Measurements from ENCODE around the gene NCOA6. TPM values are rescaled to one million over a fixed set of nuclear protein-coding genes. Genes with fewer than 3 reads are reported as not detected.
"Not testable (repeated sequence)": the region's sequence is repeated elsewhere in the genome, so short reads cannot be mapped to it uniquely, and the experiment has no call there.

The NCOA6 gene
- total RNA-seq, 4 donors from 2014 or later = 3.1 to 39.2 (median 10.5) TPM

GRCh38 chr20:34729416-34729815, 96.0 kb downstream of the NCOA6 start:
- intact Hi-C loops (cut with DNase I; ENCODE audit: low total_unique reads) = no loop called here
- Histone ChIP-seq H3K27ac (no peak overlapping the region), H3K4me1 (no peaks in the 10 kb centered on the region), H3K4me3 (no peak overlapping the region), H3K9me3 (no peaks in the 10 kb centered on the region), H3K27me3 (no peaks in the 10 kb centered on the region), H3K36me3 (no peaks in the 10 kb centered on the region)
- no peak for DNase-seq
- TF ChIP-seq POLR2A (IDR thresholded peaks at IDR 0.05) (no peak), CTCF (IDR thresholded peaks at IDR 0.05) (no peak)

- no peak overlapping the region for H3K27ac ChIP-seq
- DNase-seq = no peak
- H3K27me3 ChIP-seq = no peaks in the 10 kb centered on the region
- H3K9me3 ChIP-seq = no peaks in the 10 kb centered on the region
- intact Hi-C loops (cut with DNase I; ENCODE audit: low total_unique reads) = no loop called here
- no peak overlapping the region for H3K4me3 ChIP-seq
- TF ChIP-seq CTCF (IDR thresholded peaks at IDR 0.05) = no peak
- no peak for TF ChIP-seq POLR2A (IDR thresholded peaks at IDR 0.05)
- H3K4me1 ChIP-seq = no peaks in the 10 kb centered on the region
- no peaks in the 10 kb centered on the region for H3K36me3 ChIP-seq
These were observed 101.3 kb downstream of the NCOA6 start for GRCh38 chr20:34724172-34724571.

- H3K4me3 ChIP-seq; H3K9me3 ChIP-seq; H3K27me3 ChIP-seq; intact Hi-C loops (cut with DNase I; ENCODE audit: low total_unique reads); H3K27ac ChIP-seq; H3K36me3 ChIP-seq; DNase-seq; H3K4me1 ChIP-seq: not testable (repeated sequence)
These were observed 102.9 kb downstream of the NCOA6 start for GRCh38 chr20:34722560-34722959.

GRCh38 chr20:34720266-34720665, 105.2 kb downstream of the NCOA6 start:
- intact Hi-C loops (cut with DNase I; ENCODE audit: low total_unique reads) = no loop called here
- DNase-seq = no peak
- Histone ChIP-seq H3K4me1 (no peaks in the 10 kb centered on the region), H3K27me3 (no peaks in the 10 kb centered on the region), H3K4me3 (no peak overlapping the region), H3K9me3 (no peaks in the 10 kb centered on the region), H3K36me3 (no peaks in the 10 kb centered on the region), H3K27ac (no peak overlapping the region)
- no peak for TF ChIP-seq CTCF (IDR thresholded peaks at IDR 0.05)
- TF ChIP-seq POLR2A (IDR thresholded peaks at IDR 0.05) = no peak

- H3K27me3 ChIP-seq; H3K4me1 ChIP-seq; H3K9me3 ChIP-seq; H3K27ac ChIP-seq; DNase-seq; H3K4me3 ChIP-seq; H3K36me3 ChIP-seq; intact Hi-C loops (cut with DNase I; ENCODE audit: low total_unique reads): not testable (repeated sequence)
These were observed 106.0 kb downstream of the NCOA6 start for GRCh38 chr20:34719242-34720017.

- Histone ChIP-seq H3K27me3 (no peaks in the 10 kb centered on the region), H3K36me3 (no peaks in the 10 kb centered on the region), H3K9me3 (no peaks in the 10 kb centered on the region), H3K4me1 (no peaks in the 10 kb centered on the region), H3K4me3 (no peak overlapping the region), H3K27ac (no peak overlapping the region)
- TF ChIP-seq POLR2A (IDR thresholded peaks at IDR 0.05) = no peak
- no peak for TF ChIP-seq CTCF (IDR thresholded peaks at IDR 0.05)
- DNase-seq = no peak
- intact Hi-C loops (cut with DNase I; ENCODE audit: low total_unique reads) = no loop called here
These were observed 108.0 kb downstream of the NCOA6 start for GRCh38 chr20:34717230-34718095.

Data from uterus (tissue), 4 donors.